VCaP (cell line): ENCODE measurements around the gene FNDC3A.

Experiments
- H3K27ac ChIP-seq: fragments of 450-650 bp; 2 replicates; pipeline ENCODE4 v1.5.1; 2017
- CTCF ChIP-seq: fragments of 450-650 bp; conservative IDR thresholded peaks from 2 replicates; pipeline ENCODE4 v1.5.1; 2017; ENCODE audit warnings: mild to moderate bottlenecking, moderate library complexity

The FNDC3A gene

GRCh38 chr13:49022472-49023144 lies 46.9 kb downstream of the FNDC3A start:
- no peak overlapping the region for H3K27ac ChIP-seq
- no peak for TF ChIP-seq CTCF

GRCh38 chr13:49023431-49023830 lies 47.7 kb downstream of the FNDC3A start:
- no peak overlapping the region for H3K27ac ChIP-seq
- no peak for TF ChIP-seq CTCF

GRCh38 chr13:49026851-49027250 lies 51.1 kb downstream of the FNDC3A start:
- H3K27ac ChIP-seq = no peak overlapping the region
- TF ChIP-seq CTCF = no peak

- no peak overlapping the region for H3K27ac ChIP-seq
- no peak for TF ChIP-seq CTCF
Observed at GRCh38 chr13:49029570-49029969, 53.9 kb downstream of the FNDC3A start.

GRCh38 chr13:49030213-49030612 lies 54.5 kb downstream of the FNDC3A start:
- no peak for TF ChIP-seq CTCF
- H3K27ac ChIP-seq = no peak overlapping the region

GRCh38 chr13:49040872-49041271 lies 65.2 kb downstream of the FNDC3A start:
- TF ChIP-seq CTCF = no peak
- no peak overlapping the region for H3K27ac ChIP-seq

- no peak overlapping the region for H3K27ac ChIP-seq
- no peak for TF ChIP-seq CTCF
Observed at GRCh38 chr13:49042476-49042875, 66.8 kb downstream of the FNDC3A start.
